HG03460 (cell line): ENCODE results near the gene GEMIN7.

Source experiments
- ATAC-seq: cut with Tn5 transposase; IDR thresholded peaks from one replicate; pipeline ENCODE4 v1.9.1; 2021; ENCODE audit not compliant: unreplicated experiment

The GEMIN7 gene

DNA sequence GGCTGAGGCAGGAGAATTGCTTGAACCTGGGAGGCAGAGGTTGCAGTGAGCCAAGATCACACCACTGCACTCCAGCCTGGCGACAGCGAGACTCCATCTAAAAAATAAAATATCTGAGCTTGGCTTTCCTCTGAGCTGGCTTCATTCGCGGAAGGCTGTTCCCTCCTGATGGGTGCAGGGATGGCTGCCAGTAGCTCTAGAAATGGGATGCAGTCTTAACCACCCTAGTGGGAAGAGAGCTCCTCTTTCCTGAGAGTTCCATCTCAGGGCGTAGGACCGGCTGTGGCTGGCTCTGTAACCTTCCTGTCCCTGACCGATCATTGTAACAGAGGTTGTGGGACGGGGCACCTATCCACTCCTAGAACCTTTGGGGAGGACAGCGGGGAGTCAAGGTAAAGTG is 46.3 kb downstream of the GEMIN7 start:
- ATAC-seq: no peak

- no peak for ATAC-seq
Observed at GRCh38 chr19:45125975-45126493, 47.0 kb downstream of the GEMIN7 start.

DNA sequence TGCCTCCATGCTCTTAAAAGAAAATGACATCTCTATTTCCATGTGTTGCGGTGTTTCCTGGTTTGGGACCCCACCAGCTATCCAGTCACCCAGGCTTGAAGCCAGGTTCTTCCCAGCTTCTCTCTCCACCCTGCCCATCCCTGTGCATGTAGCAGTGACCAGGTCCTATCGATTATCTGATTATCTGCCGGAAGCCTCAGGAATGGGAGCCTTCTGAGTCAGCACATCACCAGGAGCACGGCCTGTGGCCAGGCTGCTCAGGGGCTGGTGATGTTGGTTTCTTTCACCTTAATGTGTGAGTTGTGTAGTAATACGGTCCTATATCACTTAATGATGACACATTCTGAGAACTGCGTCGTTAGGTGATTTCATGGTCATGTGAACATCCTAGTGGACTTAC is 47.6 kb downstream of the GEMIN7 start:
- no peak for ATAC-seq

- no peak for ATAC-seq
Observed at GRCh38 chr19:45128146-45128545, 49.1 kb downstream of the GEMIN7 start.

- ATAC-seq: no peak
Observed at GRCh38 chr19:45128806-45129205, 49.7 kb downstream of the GEMIN7 start.

GRCh38 chr19:45130236-45130635 is 51.2 kb downstream of the GEMIN7 start:
- ATAC-seq: no peak

DNA sequence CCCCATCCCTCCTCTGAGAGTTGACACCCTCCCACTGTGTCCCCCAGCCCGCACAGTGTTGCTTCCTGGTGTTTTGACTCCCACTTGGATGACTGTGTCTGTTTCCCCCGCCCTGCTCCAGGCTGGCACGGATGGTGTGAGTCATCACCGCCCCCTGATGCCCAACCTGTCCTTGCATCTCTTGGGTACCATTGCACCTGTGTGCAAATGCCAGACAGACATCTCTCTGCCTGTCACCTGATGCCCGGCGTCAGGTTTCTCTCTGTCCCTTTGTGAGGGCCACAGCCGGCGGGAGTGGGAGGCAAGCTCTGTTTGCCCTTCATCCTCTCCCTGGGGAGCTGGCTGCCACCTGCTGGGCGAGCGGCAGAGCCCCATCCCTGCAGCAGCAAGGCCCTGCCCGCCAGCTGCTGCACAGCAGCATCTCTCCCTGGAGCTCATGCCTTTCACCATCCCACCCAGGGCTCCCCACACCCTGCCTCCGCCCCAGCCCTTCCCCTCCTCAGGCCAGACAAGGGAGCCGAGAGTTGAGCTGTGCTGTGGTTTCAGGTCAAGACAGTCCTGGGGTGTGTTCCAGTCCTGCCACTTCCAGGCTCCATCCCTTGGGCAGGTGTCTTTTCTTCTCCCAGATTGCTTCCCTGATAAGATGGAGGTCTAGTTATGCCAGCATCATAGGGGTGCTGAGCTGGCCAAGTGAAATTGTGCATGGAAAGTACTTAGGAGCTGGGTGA is 52.0 kb downstream of the GEMIN7 start:
- ATAC-seq: no peak

- ATAC-seq: no peak
Observed at GRCh38 chr19:45133661-45134060, 54.6 kb downstream of the GEMIN7 start.

DNA sequence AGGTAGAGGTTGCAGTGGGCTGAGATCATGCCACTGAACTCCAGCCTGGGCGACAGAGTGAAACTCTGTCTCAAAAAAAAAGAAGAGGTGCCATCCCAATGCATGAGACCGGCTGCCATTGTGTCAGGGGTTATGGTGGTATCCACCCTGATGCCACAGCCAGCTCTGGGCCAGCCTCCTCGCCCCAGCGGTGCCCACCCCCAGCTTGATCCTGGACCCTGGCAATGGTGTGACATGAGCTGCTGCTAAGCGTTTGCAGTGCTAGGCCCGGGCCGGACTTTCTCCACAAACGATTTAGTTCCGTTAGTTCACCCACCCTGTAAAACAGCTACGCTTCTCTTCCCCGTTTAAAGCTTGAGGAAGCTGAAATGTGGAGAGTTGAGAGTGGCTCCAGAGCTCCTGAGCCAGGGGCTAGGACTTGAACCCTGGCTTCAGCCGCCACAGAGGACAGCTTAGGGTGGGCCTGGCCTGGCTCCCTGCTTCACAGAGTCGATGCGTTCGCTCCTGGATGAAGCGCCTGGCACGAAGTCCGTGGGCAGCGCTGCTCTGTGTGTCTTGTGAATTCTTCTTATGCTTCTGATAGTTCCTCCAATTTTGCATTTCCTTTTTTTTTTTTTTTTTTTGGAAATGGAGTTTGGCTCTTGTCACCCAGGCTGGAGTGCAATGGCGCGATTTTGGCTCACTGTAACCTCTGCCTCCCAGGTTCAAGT is 56.3 kb downstream of the GEMIN7 start:
- ATAC-seq: no peak

DNA sequence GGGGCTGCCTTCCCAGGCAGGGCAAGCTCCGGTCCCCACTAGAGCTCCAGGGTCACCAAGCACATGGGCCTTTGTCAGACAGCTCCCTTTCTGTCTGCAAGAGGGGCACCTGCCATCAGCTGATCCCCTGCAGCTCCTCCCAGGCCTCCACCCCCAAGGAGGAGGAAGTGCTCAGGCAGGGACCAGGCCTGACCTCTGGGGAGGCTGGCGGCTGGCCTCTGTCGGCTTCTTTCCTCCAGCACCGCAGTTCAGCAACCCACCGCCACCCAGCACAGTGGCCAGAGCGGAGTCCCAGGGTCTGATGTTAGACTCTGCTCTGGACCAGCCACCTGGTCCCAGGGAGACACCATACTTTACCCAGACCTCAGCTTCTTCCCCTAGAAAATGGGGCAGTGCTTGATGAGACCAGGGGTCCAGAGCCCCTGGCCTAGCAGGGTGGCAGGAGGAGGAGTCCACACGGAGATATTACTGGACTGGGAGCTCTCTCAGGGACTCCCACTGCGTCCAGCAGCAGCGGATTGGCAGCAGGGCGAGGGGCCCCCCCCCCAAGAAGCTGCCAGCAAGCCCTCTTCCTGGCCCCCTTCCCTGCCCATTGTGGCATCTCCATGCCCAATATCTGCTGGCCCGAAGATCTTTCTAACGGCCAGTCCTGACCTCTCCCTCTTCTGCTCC is 57.6 kb downstream of the GEMIN7 start:
- ATAC-seq: no peak

DNA sequence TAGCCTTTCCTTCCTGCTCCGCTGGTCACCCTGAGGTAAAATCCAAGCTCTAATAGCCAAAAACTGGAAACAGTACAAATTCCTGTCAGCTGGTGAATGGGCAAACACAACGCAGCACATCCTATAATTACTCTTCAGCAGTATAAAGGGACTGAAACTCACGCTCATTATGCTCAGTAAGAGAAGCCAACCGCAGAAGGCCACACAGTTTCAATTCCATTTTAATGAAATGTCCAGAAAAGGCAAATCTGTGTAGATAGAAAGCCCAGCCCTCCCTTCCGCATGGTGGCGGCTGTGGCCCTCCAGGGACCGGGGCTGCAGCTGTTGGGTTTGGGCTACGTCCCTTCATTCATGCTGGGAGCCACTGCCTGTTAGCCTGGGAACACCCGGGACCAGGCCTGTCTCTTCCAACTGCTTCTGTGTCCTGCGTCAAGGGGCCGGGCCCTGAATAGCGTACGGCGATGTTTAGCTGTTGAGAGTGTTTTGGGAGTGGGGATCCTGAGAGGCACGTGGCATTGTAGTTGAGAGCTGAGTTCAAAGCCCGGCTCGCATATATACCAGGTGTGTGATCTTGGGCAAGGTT is 58.2 kb downstream of the GEMIN7 start:
- peak; percentile 53 for ATAC-seq

DNA sequence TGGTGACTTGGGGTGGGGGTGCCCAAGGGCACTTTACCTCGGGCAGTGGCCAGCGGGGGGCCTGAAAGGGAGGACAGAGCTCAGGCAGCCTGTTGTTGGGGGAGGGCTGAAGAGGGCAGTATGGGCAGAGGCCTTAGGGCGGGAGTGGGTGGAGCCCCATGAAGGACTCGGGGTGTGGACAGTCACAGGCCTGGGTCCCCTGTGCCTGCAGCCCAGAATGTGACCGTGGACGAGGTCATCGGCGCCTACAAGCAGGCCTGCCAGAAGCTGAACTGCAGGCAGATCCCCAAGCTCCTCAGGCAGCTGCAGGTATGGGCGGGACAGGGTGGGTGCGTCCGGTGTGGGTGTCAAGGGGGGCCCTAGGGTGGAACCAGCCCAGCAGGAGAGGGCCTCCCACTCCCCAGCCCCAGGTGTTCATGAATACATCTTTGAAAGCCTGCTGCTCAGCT is 59.3 kb downstream of the GEMIN7 start:
- no peak for ATAC-seq

DNA sequence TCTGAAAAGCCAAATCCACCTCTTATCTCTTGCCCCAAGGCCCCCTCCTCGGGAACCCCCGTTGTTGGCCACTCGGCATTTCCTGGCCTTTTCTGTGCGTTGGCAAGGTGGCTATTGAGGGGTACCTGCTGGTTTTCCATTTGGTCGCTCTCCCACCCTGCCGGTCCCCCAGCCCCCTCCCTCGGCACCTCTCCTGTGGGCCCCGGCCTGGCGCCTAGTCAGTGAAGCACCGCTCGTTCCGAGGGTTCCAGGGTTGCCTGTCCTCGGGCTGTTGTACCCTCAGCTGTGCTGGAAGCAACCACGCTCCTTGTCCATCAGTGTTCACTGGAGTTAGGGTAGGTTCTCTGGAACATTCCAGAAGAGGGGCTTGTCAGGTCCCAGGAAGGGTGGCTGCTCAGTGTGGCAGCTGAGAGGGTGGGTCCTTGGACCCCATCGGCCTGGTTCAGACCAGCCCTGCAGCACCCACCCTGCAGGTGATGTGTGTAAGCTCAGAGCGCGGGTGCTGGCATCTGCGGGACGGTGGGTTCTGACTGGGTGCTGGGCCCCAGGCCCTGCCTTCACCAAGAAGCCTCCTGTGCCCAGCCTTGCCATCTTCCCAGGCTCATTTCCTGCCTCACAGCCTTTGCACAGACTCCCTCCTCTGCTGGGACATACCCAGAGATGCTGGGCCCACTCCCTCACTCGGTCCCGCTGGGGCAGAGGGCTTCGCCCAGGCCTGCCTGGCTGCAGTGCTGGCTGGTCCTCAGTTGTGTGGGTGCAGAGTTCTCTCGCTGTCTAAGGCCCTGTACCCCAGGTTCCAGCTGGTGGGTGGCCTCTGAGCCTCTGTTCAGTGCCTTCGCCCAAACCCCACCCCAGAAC is 60.5 kb downstream of the GEMIN7 start:
- ATAC-seq: no peak

GRCh38 chr19:45140144-45140503 is 61.1 kb downstream of the GEMIN7 start:
- no peak for ATAC-seq

DNA sequence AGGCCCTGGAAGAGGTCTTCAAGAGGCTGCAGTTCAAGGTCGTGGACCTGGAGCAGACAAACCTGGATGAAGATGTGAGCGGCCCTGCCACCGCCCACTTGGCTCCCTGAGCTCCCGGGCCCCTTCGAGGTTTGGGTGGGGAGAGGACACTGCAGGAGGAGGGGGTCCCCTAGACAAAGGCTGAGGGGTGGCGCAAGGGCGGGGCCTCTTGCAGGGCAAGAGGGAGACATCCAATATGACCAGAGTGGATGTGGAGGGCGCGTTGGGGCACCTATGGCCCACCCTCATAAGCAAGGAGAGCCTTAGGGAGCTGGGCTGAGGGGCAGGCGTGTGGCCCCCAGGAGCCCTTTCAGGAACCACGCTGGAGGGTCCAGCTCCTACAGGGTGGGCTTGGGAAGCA is 61.5 kb downstream of the GEMIN7 start:
- ATAC-seq: no peak
